ENCODE measurements around the gene CD58. TPM values are rescaled to one million over a fixed set of nuclear protein-coding genes. Genes with fewer than 3 reads are reported as not detected.

The CD58 gene
- total RNA-seq, 4 donors from 2014 or later, result 25.3 to 40.9 (median 28.9) TPM

GRCh38 chr1:116465845-116466685 lies 104.8 kb downstream of the CD58 start:
- DNase-seq (ENCODE audit: low spot score in 2 of 2), result no peak
- 74 to 80% methylated on average over 10 of the region's 10 CpGs for WGBS, 2 donors
- no peak for TF ChIP-seq POLR2A (IDR thresholded peaks at IDR 0.05)
- TF ChIP-seq CTCF (IDR thresholded peaks at IDR 0.05), result no peak
- H3K4me3 ChIP-seq (ENCODE audit: low read depth, poor library complexity, severe bottlenecking), result no peak overlapping the region
- intact Hi-C loops (cut with DNase I; ENCODE audit: low total_unique reads), result no loop called here

- 89 to 92% methylated on average over 4 of the region's 4 CpGs for whole genome bisulfite sequencing, 2 donors
- no peak overlapping the region for H3K4me3 ChIP-seq (ENCODE audit: low read depth, poor library complexity, severe bottlenecking)
- TF ChIP-seq POLR2A (IDR thresholded peaks at IDR 0.05), result no peak
- TF ChIP-seq CTCF (IDR thresholded peaks at IDR 0.05), result no peak
- intact Hi-C loops (cut with DNase I; ENCODE audit: low total_unique reads), result no loop called here
- no peak for DNase-seq (ENCODE audit: low spot score in 2 of 2)
These were observed 105.4 kb downstream of the CD58 start for GRCh38 chr1:116465477-116465844.

MicroRNAs encoded within 50 kb of the gene (microRNA counts, 767-probe panel; counts per million panel counts)
- 0 to 358 counts per million in 2 donors for microRNA hsa-miR-548ac

Small RNA genes within 50 kb of the gene (microRNA-seq; reads per million reads assigned to microRNA genes)
- 0 reads per million in 2 donors for gene MIR548AC (ENCODE audit: borderline number of aligned reads in 1 of 2, borderline replicate concordance in 2 of 2)

Other genes with a start within 250 kb of the CD58 start
- gene ATP1A1, start 197.8 kb downstream of the CD58 start, total RNA-seq, result 100 to 1,000 TPM; 241 to 757 (median 415) TPM
- 10 to 100 TPM; 51.1 to 61.0 (median 57.1) TPM for gene IGSF3, start 96.7 kb upstream of the CD58 start, total RNA-seq
- 1 to 10 TPM in 2 of 4 donors, under 1 TPM in 1, not detected in 1; 0.78 to 1.1 (median 1.1) TPM for gene CD2, start 183.4 kb upstream of the CD58 start, total RNA-seq